Lung (tissue), 12 donors: ENCODE results near the gene PAX6. TPM values are rescaled to one million over a fixed set of nuclear protein-coding genes. Genes with fewer than 3 reads are reported as not detected.

Experiments
- ATAC-seq: fragments of 200-7000 bp; cut with Tn5 transposase; one replicate; pipeline ENCODE4 v1.9.1; 2020; ENCODE audit warnings: moderate number of reproducible peaks; ENCODE audit not compliant: insufficient read depth, low FRiP score
- DNase-seq, 3 donors: peaks; one replicate each; pipeline ENCODE4 v3.0.0-alpha.2; 2013 to 2017
- H3K27ac ChIP-seq, 2 donors: one replicate each; pipeline ENCODE4 v1.5.1; 2013; ENCODE audit warnings: mild to moderate bottlenecking in 2 of 2, moderate library complexity in 2 of 2, control low read depth in 1 of 2, inconsistent platforms in 1 of 2, low read depth in 1 of 2, low read length in 1 of 2
- H3K27me3 ChIP-seq, 3 donors: one replicate each; pipeline ENCODE4 v1.5.1; 2013; ENCODE audit warnings: low read length in 2 of 3; ENCODE audit not compliant: control insufficient read depth in 3 of 3, insufficient read depth in 3 of 3
- H3K36me3 ChIP-seq, 4 donors: one replicate each; pipeline ENCODE4 v1.5.1; 2013; ENCODE audit warnings: low read length in 4 of 4, mild to moderate bottlenecking in 1 of 4, moderate library complexity in 1 of 4; ENCODE audit not compliant: control insufficient read depth in 4 of 4, insufficient read depth in 4 of 4
- H3K4me1 ChIP-seq, 5 donors: one replicate each; pipeline ENCODE4 v1.5.1; 2013; ENCODE audit warnings: low read length in 5 of 5, mild to moderate bottlenecking in 2 of 5, moderate library complexity in 1 of 5; ENCODE audit not compliant: control insufficient read depth in 5 of 5, insufficient read depth in 5 of 5
- H3K4me3 ChIP-seq: one replicate; pipeline ENCODE4 v1.5.1; 2013; ENCODE audit warnings: mild to moderate bottlenecking, control low read depth, moderate library complexity
- H3K9ac ChIP-seq, 2 donors: one replicate each; pipeline ENCODE4 v1.5.1; 2013; ENCODE audit warnings: low read length in 2 of 2, control low read depth in 1 of 2; ENCODE audit not compliant: insufficient read depth in 1 of 2
- H3K9me3 ChIP-seq, 4 donors: one replicate each; pipeline ENCODE4 v1.5.1; 2013; ENCODE audit warnings: low read length in 3 of 4, mild to moderate bottlenecking in 1 of 4, moderate library complexity in 1 of 4; ENCODE audit not compliant: control insufficient read depth in 4 of 4, insufficient read depth in 3 of 4
- CTCF ChIP-seq: IDR thresholded peaks from 2 replicates; pipeline ENCODE4 v1.5.1; 2012; ENCODE audit warnings: mild to moderate bottlenecking; ENCODE audit errors: control extremely low read depth, extremely low read depth
- WGBS, 2 donors: extraction: QIAGEN DNeasy Blood & Tissue Kit; methylation state at CpG; one replicate each; pipeline ENCODE4 v1.1.7; 2013; 5-methylcytosine and 5-hydroxymethylcytosine counted together
- polyA plus RNA-seq, 2 donors: library from polyadenylated mRNA; stranded (reverse); fragments of 200-250 nt; gene quantifications; one replicate each; pipeline ENCODE4 v1.2.1, GENCODE V29; 2013
- total RNA-seq, 2 donors: library from RNA; depleted of rRNA in 1 of 2; stranded (reverse); fragments of >200 nt in 1 of 2; gene quantifications; one replicate each; pipeline ENCODE4 v1.2.1, GENCODE V29; 2014 to 2021
- donor health status: control.
- donor health status: control.
- donor health status: Bipolar disorder and iron deficiency.
- donor health status: healthy.
- donor health status: DM: yes; HTN: yes; CAD: no.

Gene PAX6
- total and polyA plus RNA-seq, 4 donors, result 0.01 TPM; not detected in 3

GRCh38 chr11:31804312-31805036 is 6.6 kb downstream of the PAX6 start:
- peaks cover 14 to 97% (median 92%) of the 10 kb centered on the region in 3 donors for H3K27me3 ChIP-seq
- WGBS, 2 donors, result 3 to 6% methylated on average over 41 of the region's 41 CpGs
- ATAC-seq, result no peak
- no peak overlapping the region for H3K4me3 ChIP-seq
- H3K9ac ChIP-seq, result no peak overlapping the region
- peaks cover 0 to 41% (median 0%) of the 10 kb centered on the region in 4 donors for H3K9me3 ChIP-seq
- H3K4me1 ChIP-seq, result peaks cover 0 to 22% (median under 1%) of the 10 kb centered on the region in 5 donors
- peak in 2 of 3 donors; percentile 32 to 42 for DNase-seq
- no peak overlapping the region for H3K27ac ChIP-seq
- H3K36me3 ChIP-seq, result no peaks in the 10 kb centered on the region
- TF ChIP-seq CTCF, result no peak

- peaks cover 0 to 28% (median 7%) of the 10 kb centered on the region in 5 donors for H3K4me1 ChIP-seq
- TF ChIP-seq CTCF, result no peak
- no peak overlapping the region for H3K9ac ChIP-seq
- no peaks in the 10 kb centered on the region for H3K36me3 ChIP-seq
- H3K9me3 ChIP-seq, result peaks cover 0 to 41% (median 0%) of the 10 kb centered on the region in 4 donors
- 3 to 10% methylated on average over 13 of the region's 13 CpGs for WGBS, 2 donors
- DNase-seq (no peak), ATAC-seq (no peak)
- H3K27ac ChIP-seq, result no peak overlapping the region
- no peak overlapping the region for H3K4me3 ChIP-seq
- H3K27me3 ChIP-seq, result peaks cover 14 to 95% (median 91%) of the 10 kb centered on the region in 3 donors
Observed at GRCh38 chr11:31803813-31804311, 7.3 kb downstream of the PAX6 start.

GRCh38 chr11:31802990-31803812 is 7.9 kb downstream of the PAX6 start:
- Histone ChIP-seq H3K4me3 (no peak overlapping the region), H3K27ac (no peak overlapping the region), H3K4me1 (peaks cover 0 to 34% (median 13%) of the 10 kb centered on the region in 5 donors), H3K9me3 (peaks cover 0 to 45% (median 0%) of the 10 kb centered on the region in 4 donors), H3K27me3 (peaks cover 19 to 95% (median 91%) of the 10 kb centered on the region in 3 donors), H3K9ac (no peak overlapping the region), H3K36me3 (no peaks in the 10 kb centered on the region)
- no peak for ATAC-seq
- 6 to 8% methylated on average over 24 of the region's 24 CpGs for WGBS, 2 donors
- DNase-seq, result peak in 1 of 3 donors; percentile 14
- TF ChIP-seq CTCF, result no peak
